Adrenal gland (tissue), 5 donors: ENCODE measurements around the gene MMS22L.

ENCODE experiments used
- POLR2A ChIP-seq, 2 donors: fragments of 450-650 bp; IDR thresholded peaks; one replicate each; pipeline ENCODE4 v1.6.1; 2017; ENCODE audit warnings: antibody characterized with exemption in 2 of 2, mild to moderate bottlenecking in 2 of 2, moderate library complexity in 1 of 2
- TF ChIP-seq, protein P1 (sequence below), 6 experiments: fragments of 450-650 bp in 4 of 6; fragments of 200-600 bp in 2 of 6; sonication (generic) in 1 of 6; IDR thresholded peaks; 1 replicate in 5 of 6; 2 replicates in 1 of 6; pipeline versions ENCODE4 v1.5.1 to v1.8.0; 2016 to 2021; ENCODE audit warnings: antibody characterized with exemption in 6 of 6, mild to moderate bottlenecking in 2 of 6, moderate library complexity in 1 of 6
- donor health status: DM: no; HTN: no; CAD: no.

DNA sequence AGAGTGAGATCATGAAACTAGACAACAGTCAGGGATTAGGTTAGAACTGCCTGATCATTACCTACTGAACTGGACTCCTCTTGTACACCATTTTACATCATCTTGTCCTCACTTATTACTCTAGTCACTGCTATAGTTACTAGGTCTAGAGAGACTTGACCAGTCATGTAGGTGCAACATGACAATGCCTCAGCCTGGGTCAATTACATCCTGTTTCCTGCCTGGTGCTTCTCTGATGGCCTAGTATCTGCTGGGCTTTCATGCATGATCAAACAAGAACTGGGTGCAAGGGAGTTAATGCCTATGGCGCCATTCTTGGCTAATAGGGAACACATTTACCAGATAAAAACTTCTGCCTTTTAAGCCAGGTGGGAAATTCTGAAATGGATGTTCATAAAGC, 39.2 kb upstream of the MMS22L start:
- TF ChIP-seq, protein P1, sequence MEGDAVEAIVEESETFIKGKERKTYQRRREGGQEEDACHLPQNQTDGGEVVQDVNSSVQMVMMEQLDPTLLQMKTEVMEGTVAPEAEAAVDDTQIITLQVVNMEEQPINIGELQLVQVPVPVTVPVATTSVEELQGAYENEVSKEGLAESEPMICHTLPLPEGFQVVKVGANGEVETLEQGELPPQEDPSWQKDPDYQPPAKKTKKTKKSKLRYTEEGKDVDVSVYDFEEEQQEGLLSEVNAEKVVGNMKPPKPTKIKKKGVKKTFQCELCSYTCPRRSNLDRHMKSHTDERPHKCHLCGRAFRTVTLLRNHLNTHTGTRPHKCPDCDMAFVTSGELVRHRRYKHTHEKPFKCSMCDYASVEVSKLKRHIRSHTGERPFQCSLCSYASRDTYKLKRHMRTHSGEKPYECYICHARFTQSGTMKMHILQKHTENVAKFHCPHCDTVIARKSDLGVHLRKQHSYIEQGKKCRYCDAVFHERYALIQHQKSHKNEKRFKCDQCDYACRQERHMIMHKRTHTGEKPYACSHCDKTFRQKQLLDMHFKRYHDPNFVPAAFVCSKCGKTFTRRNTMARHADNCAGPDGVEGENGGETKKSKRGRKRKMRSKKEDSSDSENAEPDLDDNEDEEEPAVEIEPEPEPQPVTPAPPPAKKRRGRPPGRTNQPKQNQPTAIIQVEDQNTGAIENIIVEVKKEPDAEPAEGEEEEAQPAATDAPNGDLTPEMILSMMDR (IDR thresholded peaks at IDR 0.05), result no peak
- no peak for TF ChIP-seq POLR2A (IDR thresholded peaks at IDR 0.05)
